COLO829 (cell line): ENCODE measurements around the gene LCK.
A peak's percentile ranks its signal among the peaks of the same experiment; 100 is the strongest.
"Not testable (repeated sequence)": the region's sequence is repeated elsewhere in the genome, so short reads cannot be mapped to it uniquely, and the experiment has no call there.

ENCODE experiments used
- DNase-seq: peaks from one replicate; pipeline ENCODE4 v3.0.0; 2012; ENCODE audit warnings: low spot score

Gene LCK

DNA sequence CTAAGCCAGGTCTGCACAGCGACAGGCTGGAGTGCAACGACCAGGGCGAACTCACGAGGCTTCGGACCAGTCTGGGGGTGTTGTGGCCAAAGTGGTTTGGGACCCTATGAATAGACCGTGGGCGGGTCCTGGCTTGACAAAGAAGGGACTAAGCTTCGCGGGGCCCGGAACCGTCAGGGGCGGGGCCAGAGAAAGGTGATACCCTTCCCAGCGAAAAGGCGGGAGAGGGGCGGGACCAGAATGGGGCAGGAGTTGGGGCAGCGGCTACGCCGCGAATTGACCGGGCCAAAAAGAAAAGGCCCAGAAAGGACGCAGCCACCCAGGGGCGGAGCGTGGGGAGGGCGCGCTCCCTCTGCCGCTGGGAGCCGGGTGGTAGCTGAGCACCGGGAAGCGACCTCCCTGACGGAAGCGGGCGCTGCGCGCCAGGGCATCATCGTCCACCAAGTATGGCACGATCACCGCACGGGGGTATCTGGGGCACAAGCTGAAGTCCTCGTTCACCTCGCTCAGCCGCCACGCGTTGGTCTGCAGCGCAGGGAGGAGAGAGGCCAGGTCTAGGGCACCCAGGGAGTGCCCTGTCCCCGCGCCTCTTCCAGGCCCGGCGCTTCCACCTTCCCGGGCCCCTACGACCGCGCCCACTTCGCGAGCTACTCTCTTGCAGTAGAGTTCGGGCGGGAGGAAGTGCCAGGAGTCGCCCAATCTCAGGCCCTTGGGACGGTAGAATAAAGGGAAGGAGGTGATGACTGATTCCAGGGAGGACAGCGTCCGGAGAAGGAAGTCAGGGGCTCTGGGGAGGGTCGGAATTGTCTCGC lies 10.7 kb upstream of the LCK start:
- DNase-seq, result no peak

DNA sequence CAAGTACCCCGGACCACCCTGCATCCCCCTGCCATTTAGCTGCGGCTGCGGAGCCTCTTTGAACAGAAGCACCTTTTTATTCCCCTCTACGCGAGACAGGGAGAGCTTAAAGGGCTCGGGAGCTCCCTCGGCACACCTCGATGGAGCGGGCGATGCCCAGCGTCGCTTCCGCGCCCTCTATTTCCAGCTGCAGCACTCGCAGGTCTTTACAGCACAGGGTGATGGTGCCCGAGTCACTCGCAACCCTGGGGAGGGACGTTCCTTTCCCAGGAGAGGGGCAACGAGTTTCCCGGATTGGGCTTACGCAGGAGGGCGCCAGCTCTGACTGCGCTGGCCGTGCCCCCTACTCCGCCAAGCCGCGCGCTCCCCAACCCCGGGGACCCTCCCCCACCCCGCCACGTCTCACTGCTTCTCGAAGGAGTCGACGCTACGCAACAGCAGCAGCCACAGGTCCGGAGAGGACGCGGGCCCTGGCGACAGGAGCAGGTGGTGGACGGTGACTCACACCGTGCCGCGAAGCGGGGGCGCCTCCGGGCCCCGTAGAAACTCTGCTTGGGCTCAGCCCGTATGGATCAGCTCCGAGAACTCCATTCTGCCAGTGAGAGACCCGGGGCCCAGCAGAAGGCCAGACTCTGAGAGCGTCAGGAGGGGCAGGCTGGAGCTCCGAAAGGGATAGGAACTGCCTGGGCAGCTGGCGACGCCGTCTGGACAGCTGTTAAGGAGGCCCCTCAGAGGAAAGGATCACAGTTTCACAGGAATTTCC lies 9.9 kb upstream of the LCK start:
- DNase-seq, result no peak

DNA sequence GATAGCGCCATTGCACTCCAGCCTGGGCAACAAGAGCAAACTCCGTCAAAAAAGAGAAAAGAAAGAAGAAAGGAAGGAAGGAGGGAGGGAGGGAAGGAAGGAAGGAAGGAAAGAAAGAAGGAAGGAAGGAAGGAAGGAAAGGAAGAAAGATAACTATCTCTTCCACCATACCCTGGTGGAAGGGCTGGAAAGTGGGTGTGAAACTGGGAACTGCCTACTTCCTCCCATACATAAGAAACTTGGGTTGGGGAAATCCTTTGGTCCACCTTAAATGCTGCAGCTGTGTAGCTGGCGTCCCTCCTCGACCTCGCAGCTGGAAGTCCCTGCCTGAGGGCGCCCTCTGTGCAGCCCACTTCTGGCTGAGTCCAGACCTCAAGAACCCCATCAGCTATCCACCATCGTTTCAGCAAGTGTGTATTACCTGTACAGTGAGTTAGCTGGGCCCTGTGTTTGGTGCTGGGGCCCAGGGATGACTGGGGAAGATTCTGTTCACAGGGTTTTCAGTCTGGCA lies 8.7 kb upstream of the LCK start:
- DNase-seq, result no peak

DNA sequence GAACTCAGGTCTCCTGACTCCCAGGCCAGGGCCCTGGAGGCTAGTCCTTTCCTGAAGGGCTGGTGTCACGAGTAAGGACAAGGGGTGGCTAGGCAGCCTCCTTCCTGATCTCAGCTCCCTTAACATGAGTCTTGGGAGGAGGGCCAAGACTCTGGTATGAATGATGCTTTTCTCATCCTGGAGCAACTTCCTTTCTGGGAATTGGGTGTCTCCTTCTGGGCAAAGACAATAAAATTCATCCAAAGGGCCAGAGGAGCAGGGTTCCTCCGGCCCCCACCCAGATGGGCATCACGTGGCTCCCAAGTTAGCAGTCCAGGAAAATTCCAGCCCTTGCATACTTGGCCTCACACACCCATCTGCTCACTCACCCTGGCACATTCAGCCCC lies 4.2 kb upstream of the LCK start, which contains the start of gene FAM167B:
TSS of gene FAM167B (plus strand) at position 335 of the 386 bp plus-strand sequence. CDS start 200 bp downstream, outside the sequence.
- peak; percentile 76 for DNase-seq

DNA sequence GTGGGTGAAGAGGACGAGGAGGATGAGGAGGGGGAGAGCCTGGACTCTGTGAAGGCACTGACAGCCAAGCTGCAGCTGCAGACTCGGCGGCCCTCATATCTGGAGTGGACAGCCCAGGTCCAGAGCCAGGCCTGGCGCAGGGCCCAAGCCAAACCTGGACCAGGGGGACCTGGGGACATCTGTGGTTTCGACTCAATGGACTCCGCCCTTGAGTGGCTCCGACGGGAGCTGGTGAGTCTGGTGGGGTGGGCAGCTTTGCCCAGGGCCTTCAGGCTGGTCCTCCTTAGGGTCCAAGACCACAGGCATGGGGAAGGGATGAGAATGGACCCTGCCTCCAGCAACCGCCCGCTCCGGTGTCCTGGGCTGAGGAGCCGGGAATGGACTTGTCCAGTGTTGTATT lies 3.6 kb upstream of the LCK start:
- DNase-seq, result no peak

DNA sequence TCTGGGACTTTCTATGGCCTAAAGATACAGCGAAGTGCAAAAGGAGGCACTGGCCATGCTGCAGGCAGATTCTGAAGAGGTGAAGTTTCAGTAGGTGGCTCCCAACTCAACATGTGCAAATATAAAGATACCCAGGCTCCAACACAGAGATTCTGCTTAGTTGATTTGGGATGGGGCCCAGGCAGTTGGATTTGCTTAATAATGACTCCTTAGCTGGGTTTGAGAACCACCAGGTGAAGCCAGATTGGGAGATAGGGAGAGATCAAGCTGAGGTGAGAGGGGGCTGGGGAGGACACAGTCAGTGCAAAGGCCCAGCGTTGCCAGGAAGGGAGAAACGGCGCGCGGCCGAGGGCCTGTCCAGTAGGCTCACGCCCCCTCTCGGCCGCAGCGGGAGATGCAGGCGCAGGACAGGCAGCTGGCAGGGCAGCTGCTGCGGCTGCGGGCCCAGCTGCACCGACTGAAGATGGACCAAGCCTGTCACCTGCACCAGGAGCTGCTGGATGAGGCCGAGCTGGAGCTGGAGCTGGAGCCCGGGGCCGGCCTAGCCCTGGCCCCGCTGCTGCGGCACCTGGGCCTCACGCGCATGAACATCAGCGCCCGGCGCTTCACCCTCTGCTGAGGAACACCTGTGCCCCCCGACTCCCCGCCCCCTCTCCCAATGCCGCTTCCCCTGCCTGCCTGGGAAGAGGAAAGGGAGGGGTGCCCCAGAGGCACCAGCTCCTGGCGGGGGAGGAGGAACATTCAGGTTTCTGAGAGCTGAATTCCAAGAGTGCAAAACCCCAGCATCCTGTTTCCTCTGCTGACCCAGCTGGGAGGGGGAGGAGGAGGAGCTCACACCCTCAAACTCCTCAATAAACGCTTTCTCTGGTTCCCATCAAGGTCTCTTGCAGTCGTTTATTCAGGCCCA lies 2.8 kb upstream of the LCK start:
- peak; percentile 64 for DNase-seq

DNA sequence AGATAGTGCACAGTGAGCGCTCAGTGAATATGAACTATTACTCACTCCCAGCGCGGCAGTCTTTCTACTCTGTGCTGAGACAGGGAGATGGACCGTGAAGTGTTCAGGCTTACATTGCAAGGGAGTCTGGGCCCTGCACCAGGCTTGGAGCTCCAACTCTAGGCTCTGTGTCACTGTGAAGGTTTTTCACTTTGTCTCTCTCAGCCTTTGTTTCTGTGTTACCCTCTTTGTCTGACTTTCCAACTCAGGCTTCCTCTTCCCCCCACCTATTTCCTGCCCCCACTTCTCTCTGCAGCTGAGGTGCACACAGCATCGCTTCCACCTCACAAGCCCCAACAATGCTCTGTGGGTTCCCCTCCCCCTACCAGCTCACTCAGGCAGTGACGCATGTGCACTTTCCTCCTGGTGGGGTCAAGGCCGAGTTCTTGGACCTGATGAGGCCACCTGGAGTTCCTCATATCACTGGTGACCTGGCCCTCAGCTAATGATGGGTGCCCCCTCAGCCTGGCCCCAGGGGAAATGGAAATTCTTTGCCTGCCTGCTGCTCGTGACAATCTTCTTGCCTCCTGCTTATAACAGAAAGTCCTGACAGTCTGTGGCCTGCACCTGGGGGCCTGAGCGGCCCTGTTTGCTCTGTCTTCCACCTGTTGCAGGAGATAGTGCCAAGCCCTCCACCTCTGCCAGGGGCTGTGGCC lies 1.1 kb upstream of the LCK start:
- no peak for DNase-seq

DNA sequence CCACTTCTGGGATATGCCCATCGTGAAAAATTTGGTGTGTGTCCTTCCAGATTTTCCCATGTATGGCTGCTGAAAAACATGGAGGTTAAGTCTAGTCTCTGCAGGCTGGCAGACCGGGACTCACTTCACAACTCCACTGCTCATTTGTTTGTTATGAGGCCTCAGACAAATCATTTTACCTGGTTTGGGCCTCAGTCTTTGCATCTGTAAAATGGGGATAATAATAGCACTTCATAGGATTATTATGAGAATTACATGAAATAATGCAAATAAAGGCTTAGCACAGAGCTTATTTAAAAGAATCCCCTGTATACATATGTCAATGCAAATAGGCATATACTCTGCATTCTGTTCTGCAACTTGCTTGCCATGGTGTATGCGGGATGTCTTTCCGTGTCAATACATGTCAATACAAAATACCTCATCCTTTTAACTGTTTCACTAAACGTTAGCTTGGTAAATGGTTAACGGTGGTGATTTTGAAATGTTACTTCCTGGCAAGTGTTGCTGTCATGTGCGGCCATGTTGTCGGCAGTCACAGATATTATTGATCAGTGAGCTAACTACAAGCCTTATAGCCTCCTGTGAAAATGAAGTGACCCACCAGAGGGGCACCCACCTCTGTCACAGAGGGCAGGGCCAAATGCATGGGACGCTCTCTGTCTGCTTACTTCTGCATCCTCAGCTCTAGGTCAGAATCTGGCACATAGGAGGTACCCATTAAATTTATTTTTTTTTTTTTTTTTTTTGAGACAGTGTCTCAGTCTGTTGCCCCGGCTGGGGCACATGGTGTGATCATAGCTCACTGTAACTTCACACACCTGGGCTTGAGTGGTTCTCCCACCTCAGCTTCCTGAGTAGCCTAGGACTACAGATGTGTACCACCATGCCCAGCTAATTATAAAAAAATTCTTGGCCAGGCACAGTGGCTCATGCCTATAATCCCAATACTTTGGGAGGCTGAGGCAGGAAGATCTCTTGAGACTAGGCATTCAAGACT lies 4.3 kb downstream of the LCK start:
- no peak for DNase-seq

DNA sequence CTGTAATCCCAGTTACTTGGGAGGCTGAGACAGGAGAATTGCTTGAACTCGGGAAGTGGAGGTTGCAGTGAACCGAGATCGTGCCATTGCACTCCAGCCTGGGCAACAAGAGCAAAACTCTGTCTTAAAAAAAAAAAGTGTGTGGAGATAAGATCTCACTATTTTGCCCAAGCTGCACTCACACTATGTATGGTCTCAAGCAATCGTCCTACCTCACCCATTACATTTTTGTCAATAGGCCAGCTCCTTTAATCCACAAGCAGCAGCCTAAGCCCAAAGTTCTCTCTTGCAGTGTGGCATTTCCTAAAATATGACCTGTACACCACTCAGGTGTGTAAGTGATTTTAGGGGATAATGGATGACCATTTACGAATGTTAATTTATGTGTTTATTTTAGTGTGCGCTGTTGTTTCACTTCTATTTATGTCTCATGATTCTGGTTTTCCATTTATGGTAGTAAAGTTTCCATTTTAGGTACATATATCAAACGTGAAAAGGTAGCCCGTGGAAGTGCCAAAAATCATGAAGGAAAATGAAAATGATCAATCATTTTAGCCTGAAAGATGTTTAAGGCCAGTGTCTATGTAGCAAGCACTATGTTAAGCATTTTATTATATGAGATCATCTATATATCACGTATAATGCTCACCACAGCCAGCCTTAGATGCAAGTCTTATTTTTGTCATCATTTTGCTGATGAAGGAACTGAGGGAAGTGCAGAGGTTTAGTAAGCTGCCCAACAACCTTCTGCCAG lies 5.6 kb downstream of the LCK start:
- no peak for DNase-seq

DNA sequence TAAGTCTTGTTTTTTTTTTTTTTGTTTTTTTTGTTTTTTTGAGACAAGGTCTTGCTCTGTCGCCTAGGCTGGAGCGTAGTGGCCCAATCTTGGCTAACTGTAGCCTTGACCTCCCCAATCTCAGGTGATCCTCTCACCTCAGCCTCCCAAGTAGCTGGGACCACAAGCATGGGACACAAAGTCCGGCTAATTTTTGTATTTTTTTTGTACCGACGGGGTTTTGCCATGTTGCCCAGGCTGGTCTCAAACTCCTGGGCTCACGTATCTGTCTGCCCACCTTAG lies 6.1 kb downstream of the LCK start:
- DNase-seq, result no peak

DNA sequence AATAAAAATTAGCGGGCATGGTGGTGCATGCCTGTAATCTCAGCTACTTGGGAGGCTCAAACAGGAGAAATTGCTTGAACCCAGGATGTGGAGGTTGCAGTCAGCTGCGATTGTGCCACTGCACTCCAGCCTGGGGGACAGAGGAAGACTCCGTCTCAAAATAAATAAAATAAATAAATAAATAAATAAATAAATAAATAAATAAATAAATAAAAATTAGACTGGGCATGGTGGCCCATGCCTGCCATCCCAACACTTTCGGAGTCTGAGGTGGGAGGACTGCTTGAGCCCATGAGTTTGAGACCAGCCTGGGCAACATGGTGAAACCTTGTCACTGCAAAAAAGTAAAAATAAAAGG lies 12.2 kb downstream of the LCK start:
- not testable (repeated sequence) for DNase-seq

DNA sequence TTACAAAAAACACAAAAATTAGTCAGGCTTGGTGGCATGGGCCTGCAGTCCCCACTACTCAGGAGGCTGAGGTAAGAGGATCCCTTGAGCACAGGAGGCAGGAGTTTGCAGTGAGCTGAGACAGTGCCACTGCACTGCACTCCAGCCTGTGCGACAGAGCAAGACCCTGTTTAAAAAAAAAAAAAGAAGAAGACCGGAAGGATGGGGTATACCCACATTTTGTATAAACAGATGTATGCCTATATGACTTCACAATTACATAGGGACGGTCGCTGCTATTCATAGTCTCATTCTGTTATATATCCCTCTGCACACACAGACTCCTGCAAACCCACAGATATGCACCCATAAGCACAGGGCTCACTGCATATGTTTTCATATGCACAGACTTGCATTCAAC lies 12.7 kb downstream of the LCK start:
- no peak for DNase-seq

DNA sequence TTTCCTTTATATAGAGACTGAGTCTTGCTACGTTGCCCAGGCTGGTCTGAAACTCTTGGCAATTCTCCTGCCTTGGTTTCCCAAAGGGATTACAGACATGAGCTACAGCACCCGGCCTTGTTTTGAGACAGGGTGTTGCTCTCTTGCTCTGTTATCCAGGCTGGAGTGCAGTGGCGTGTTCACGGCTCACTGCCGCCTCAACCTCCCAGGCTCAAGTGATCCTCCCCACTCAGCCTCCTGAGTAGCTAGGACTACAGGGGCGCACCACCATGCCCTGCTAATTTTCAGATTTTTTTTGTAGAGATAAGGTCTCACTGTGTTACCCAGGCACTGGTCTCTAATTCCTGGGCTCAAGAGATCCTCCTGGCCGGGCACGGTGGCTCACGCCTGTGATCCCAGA lies 14.8 kb downstream of the LCK start:
- no peak for DNase-seq

DNA sequence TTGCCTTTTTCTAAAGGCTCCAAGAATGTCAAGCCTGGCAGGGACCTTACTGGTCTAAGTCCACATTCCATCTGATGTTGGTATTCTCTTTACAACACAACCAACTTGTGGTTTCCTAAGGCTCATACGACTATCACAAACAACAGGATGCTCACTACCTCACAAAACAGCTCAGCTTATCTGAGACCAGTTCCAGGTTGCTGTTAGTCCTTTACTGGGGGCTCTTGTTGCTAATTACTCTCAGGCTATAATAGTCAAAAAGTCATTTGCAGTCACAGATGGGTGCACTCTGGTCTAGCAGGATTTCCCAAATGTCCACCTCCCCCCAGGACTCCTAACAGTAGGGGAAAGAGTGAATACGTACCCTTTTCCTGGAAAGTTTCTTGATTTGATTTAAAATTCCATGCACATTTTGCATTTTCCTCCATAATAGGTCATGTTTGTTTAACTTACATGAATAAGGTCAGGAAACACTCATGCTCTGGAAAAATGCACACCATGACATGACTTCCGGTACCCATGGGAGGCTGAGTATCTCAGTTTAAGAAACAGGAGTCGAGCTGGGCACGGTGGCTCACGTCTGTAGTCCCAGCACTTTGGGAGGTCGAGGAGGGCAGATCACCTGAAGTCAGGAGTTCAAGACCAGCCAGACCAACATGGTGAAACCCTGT lies 16.0 kb downstream of the LCK start:
- no peak for DNase-seq

DNA sequence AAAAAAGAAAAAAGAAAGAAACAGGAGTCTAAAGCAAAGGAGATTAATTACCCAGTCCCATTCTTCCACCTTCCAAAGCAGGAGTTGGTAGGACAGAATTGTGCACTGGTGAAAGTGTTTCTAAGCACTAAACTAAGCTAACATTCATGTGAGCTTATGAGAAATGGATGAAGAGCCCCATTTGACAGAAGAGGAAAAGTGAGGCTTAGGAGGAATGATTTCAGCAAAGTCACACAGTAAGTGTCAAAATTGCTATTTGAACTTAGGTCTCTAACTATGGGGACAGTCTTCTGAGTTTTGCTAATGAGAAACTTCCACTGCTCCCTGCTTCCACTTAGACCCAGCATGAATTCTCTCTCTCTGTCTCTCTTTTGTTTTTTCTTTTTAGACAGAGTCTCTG lies 18.7 kb downstream of the LCK start:
- no peak for DNase-seq

DNA sequence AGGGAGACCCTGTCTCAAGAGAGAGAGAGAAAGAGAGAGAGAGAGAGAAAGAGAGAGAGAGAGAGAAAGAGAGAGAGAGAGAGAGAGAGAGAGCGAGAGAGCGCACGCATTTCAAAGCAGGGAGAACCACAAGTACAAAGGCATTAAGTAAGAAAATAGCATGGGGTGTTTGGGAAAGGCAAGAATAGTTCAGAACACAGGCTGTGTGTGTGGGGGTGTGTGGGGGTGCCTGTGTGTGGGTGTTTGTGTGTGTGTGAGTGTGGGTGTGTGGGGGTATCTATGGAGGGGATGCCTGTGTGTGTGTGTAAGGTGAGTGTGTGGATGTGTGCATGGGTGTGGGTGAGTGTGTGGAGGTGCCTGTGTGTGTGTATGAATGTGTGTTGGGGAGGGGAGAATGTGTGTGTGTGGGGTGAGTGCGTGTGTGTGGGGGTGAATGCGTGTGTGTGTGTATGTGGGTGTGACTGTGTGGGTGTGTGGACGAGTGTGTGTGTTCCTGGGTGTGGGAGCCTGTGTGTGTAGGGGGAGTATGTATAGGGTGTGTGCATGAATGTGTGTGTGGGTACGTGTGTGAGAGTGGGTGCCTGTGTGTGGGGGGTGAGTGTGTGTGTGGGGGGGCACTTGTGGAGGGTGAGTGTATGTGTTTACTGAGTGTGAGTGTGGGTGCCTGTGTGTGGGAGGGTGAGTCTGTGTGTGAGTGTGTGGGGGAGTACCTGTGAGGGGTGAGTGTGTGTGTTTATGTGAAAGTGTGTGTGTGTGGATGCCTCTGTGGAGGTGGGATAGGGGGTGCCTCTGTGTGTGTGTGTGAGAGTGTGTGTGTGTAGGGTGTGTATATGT lies 21.7 kb downstream of the LCK start:
- DNase-seq, result no peak

DNA sequence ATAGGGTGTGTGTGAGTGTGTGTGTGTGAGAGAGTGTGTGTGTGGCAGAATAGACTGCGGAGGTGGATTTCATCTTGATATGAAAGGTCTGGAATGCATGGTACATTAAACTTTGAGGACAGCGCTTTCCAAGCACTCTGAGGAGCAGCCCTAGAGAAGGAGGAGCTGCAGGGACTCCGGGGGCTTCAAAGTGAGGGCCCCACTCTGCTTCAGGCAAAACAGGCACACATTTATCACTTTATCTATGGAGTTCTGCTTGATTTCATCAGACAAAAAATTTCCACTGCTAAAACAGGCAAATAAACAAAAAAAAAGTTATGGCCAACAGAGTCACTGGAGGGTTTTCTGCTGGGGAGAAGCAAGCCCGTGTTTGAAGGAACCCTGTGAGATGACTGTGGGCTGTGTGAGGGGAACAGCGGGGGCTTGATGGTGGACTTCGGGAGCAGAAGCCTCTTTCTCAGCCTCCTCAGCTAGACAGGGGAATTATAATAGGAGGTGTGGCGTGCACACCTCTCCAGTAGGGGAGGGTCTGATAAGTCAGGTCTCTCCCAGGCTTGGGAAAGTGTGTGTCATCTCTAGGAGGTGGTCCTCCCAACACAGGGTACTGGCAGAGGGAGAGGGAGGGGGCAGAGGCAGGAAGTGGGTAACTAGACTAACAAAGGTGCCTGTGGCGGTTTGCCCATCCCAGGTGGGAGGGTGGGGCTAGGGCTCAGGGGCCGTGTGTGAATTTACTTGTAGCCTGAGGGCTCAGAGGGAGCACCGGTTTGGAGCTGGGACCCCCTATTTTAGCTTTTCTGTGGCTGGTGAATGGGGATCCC lies 22.5 kb downstream of the LCK start:
- DNase-seq, result no peak
